ENCODE results near the gene NEK2. TPM values are rescaled to one million over a fixed set of nuclear protein-coding genes. Genes with fewer than 3 reads are reported as not detected.
A peak's percentile ranks its signal among the peaks of the same experiment; 100 is the strongest.

Gene NEK2
- total and polyA plus RNA-seq, 10 donors: 0.38 to 5.5 (median 2.0) TPM

- Histone ChIP-seq H3K36me3 (no peaks in the 10 kb centered on the region), H3K4me1 (peaks cover 0 to 11% (median 2%) of the 10 kb centered on the region in 6 donors), H3K27me3 (replicated peaks in 1 of 7) (no peaks in the 10 kb centered on the region), H3K27ac (peak overlapping the region in 3 of 8 donors; percentile 5 to 48 (median 27)), H3K9me3 (no peaks in the 10 kb centered on the region), H3K4me3 (no peak overlapping the region)
- intact Hi-C loops (cut with DNase I; ENCODE audit: low total_unique reads): no loop called here
- 74 to 87% (median 82%) methylated on average over 9 of the region's 9 CpGs for WGBS, 5 donors
- TF ChIP-seq POLR2A (IDR thresholded peaks at IDR 0.05): no peak
- TF ChIP-seq POLR2AphosphoS5 (IDR thresholded peaks at IDR 0.05): peak in 1 of 3 donors; percentile 6
- no peak for DNase-seq
These were observed 53.8 kb downstream of the NEK2 start for GRCh38 chr1:211621447-211622198.

- H3K4me1 ChIP-seq: peaks cover 0 to 11% (median 3%) of the 10 kb centered on the region in 6 donors
- TF ChIP-seq POLR2AphosphoS5 (IDR thresholded peaks at IDR 0.05) (no peak), CTCF (IDR thresholded peaks at IDR 0.05 in 8 of 11, conservative IDR thresholded peaks at IDR 0.05 in 3 of 11) (no peak), POLR2A (IDR thresholded peaks at IDR 0.05) (no peak)
These were observed 55.3 kb downstream of the NEK2 start for GRCh38 chr1:211620097-211620496.

GRCh38 chr1:211619033-211619996 lies 56.1 kb downstream of the NEK2 start:
- intact Hi-C loops (cut with DNase I; ENCODE audit: low total_unique reads): no loop called here
- Histone ChIP-seq H3K27me3 (replicated peaks in 1 of 7) (no peaks in the 10 kb centered on the region), H3K4me3 (no peak overlapping the region), H3K9me3 (no peaks in the 10 kb centered on the region), H3K4me1 (peaks cover 0 to 14% (median 5%) of the 10 kb centered on the region in 6 donors), H3K36me3 (no peaks in the 10 kb centered on the region), H3K27ac (no peak overlapping the region)
- TF ChIP-seq POLR2AphosphoS5 (IDR thresholded peaks at IDR 0.05): no peak
- no peak for TF ChIP-seq POLR2A (IDR thresholded peaks at IDR 0.05)
- no peak for TF ChIP-seq CTCF (IDR thresholded peaks at IDR 0.05 in 8 of 11, conservative IDR thresholded peaks at IDR 0.05 in 3 of 11)
- DNase-seq: no peak
- 78 to 94% (median 81%) methylated on average over 4 to 8 of the region's 8 CpGs for WGBS, 5 donors

More at GRCh38 chr1:211620097-211620496, 55.3 kb downstream of the NEK2 start:
- no peak for DNase-seq
- no peaks in the 10 kb centered on the region for H3K36me3 ChIP-seq
- no peaks in the 10 kb centered on the region for H3K27me3 ChIP-seq (replicated peaks in 1 of 7)
- H3K27ac ChIP-seq: peak overlapping the region in 1 of 8 donors; percentile 5
- no peaks in the 10 kb centered on the region for H3K9me3 ChIP-seq
- no peak overlapping the region for H3K4me3 ChIP-seq
- intact Hi-C loops (cut with DNase I; ENCODE audit: low total_unique reads): no loop called here
- WGBS, 5 donors: 81 to 90% (median 88%) methylated on average over 5 of the region's 5 CpGs

GRCh38 chr1:211616965-211617297 lies 58.5 kb downstream of the NEK2 start:
- Histone ChIP-seq H3K9me3 (no peaks in the 10 kb centered on the region), H3K27me3 (replicated peaks in 1 of 7) (no peaks in the 10 kb centered on the region), H3K27ac (peak overlapping the region in 7 of 8 donors; percentile 15 to 70 (median 55)), H3K4me1 (peaks cover 0 to 33% (median 16%) of the 10 kb centered on the region in 6 donors), H3K36me3 (no peaks in the 10 kb centered on the region), H3K4me3 (no peak overlapping the region)
- 80 to 90% (median 87%) methylated on average over 5 of the region's 5 CpGs for WGBS, 5 donors
- intact Hi-C loops (cut with DNase I; ENCODE audit: low total_unique reads): no loop called here
- TF ChIP-seq POLR2A (IDR thresholded peaks at IDR 0.05) (no peak), CTCF (IDR thresholded peaks at IDR 0.05 in 8 of 11, conservative IDR thresholded peaks at IDR 0.05 in 3 of 11) (no peak), POLR2AphosphoS5 (IDR thresholded peaks at IDR 0.05) (no peak)
- DNase-seq: no peak

Measured in spleen (tissue), 11 donors.